Natural killer cell (primary cell): ENCODE results near the gene DKKL1. TPM values are rescaled to one million over a fixed set of nuclear protein-coding genes. Genes with fewer than 3 reads are reported as not detected.

Experiments
- ATAC-seq, 3 donors: fragments of 150-1000 bp in 2 of 3; fragments of 200-7000 bp in 1 of 3; cut with Tn5 transposase; 1 replicate in 1 of 3; 2 replicates in 2 of 3; pipeline ENCODE4 v1.10.0; 2021; ENCODE audit warnings: mild to moderate bottlenecking in 2 of 3, moderate library complexity in 2 of 3
- DNase-seq, 2 donors: peaks; one replicate each; pipeline versions ENCODE4 v3.0.0 to v3.0.0-alpha.2; 2013 to 2021; ENCODE audit warnings: mixed read lengths in 1 of 2
- H3K27ac ChIP-seq: one replicate; pipeline ENCODE4 v1.5.1; 2013; ENCODE audit warnings: mild to moderate bottlenecking, low read length
- H3K27me3 ChIP-seq: one replicate; pipeline ENCODE4 v1.6.1; 2013; ENCODE audit warnings: low read length; ENCODE audit not compliant: control insufficient read depth, insufficient read depth
- H3K36me3 ChIP-seq: one replicate; pipeline ENCODE4 v1.6.1; 2013; ENCODE audit warnings: low read length; ENCODE audit not compliant: control insufficient read depth, insufficient read depth
- H3K4me1 ChIP-seq: one replicate; pipeline ENCODE4 v1.6.1; 2013; ENCODE audit warnings: low read length; ENCODE audit not compliant: control insufficient read depth, insufficient read depth
- H3K4me3 ChIP-seq: one replicate; pipeline ENCODE4 v1.5.1; 2013; ENCODE audit warnings: low read length
- H3K9me3 ChIP-seq: one replicate; pipeline ENCODE4 v1.6.1; 2013; ENCODE audit warnings: low read length; ENCODE audit not compliant: control insufficient read depth, insufficient read depth
- H3K27ac Mint-ChIP-seq, 2 donors: one replicate each; pipeline ENCODE4 v1.8.0; 2022; ENCODE audit warnings: mild to moderate bottlenecking in 2 of 2, mixed read lengths in 2 of 2, moderate library complexity in 1 of 2
- H3K27me3 Mint-ChIP-seq, 2 donors: one replicate each; pipeline ENCODE4 v1.8.0; 2022; ENCODE audit warnings: low read depth in 2 of 2, mixed read lengths in 2 of 2
- H3K36me3 Mint-ChIP-seq: one replicate; pipeline ENCODE4 v1.8.0; 2022; ENCODE audit warnings: mixed read lengths
- H3K4me1 Mint-ChIP-seq, 2 donors: one replicate each; pipeline ENCODE4 v1.8.0; 2022; ENCODE audit warnings: mixed read lengths in 2 of 2
- H3K4me3 Mint-ChIP-seq: one replicate; pipeline ENCODE4 v1.8.0; 2022; ENCODE audit warnings: mild to moderate bottlenecking, moderate library complexity, mixed read lengths
- H3K9me3 Mint-ChIP-seq, 2 donors: one replicate each; pipeline ENCODE4 v1.8.0; 2022; ENCODE audit warnings: mixed read lengths in 2 of 2
- CTCF ChIP-seq: fragments of 200-600 bp; IDR thresholded peaks from one replicate; pipeline ENCODE4 v1.8.0; 2022; ENCODE audit warnings: antibody characterized with exemption
- WGBS: methylation state at CpG from one replicate; pipeline ENCODE4 v1.1.7; 2013; ENCODE audit warnings: missing lambda C conversion rate; ENCODE audit not compliant: insufficient coverage; 5-methylcytosine and 5-hydroxymethylcytosine counted together
- intact Hi-C: fragments of 100-400 bp; cut with micrococcal nuclease; formaldehyde crosslinking; loops from one replicate; pipeline ENCODE4 v1.14.2; 2022
- total RNA-seq, 4 donors: library from RNA; stranded (reverse); fragments of 120-200 nt in 1 of 4; gene quantifications; one replicate each; pipeline versions ENCODE4 v1.2.3 to v1.2.4, GENCODE V29; 2013 to 2022

The DKKL1 gene
- total RNA-seq, 3 donors from 2014 or later (not counting 1 experiment from before 2014, with no cell fraction given) = not detected

- no peak overlapping the region for H3K27ac ChIP-seq
- intact Hi-C loops = no loop called here
- no peaks in the 10 kb centered on the region for H3K9me3 ChIP-seq
- DNase-seq (no peak), ATAC-seq (no peak)
- H3K27me3 Mint-ChIP-seq = peaks cover 64 to 68% of the 10 kb centered on the region in 2 donors
- no peak overlapping the region for H3K27ac Mint-ChIP-seq
- no peak for TF ChIP-seq CTCF
- H3K4me3 Mint-ChIP-seq = no peak overlapping the region
- peaks cover 31% of the 10 kb centered on the region for H3K4me1 ChIP-seq
- H3K27me3 ChIP-seq = peaks cover 47% of the 10 kb centered on the region
- peaks cover 9% of the 10 kb centered on the region for H3K36me3 Mint-ChIP-seq
- peaks cover 31 to 32% of the 10 kb centered on the region in 2 donors for H3K4me1 Mint-ChIP-seq
- WGBS = 77% methylated on average over 2 of the region's 2 CpGs
- H3K36me3 ChIP-seq = no peaks in the 10 kb centered on the region
- no peaks in the 10 kb centered on the region for H3K9me3 Mint-ChIP-seq
- H3K4me3 ChIP-seq = no peak overlapping the region
Measured at GRCh38 chr19:49419173-49419572, 55.5 kb downstream of the DKKL1 start.

- H3K36me3 ChIP-seq = no peaks in the 10 kb centered on the region
- peak overlapping the region; percentile 54 for H3K4me3 Mint-ChIP-seq
- H3K4me1 ChIP-seq = peaks cover 34% of the 10 kb centered on the region
- no peak for DNase-seq
- no peaks in the 10 kb centered on the region for H3K9me3 ChIP-seq
- H3K27ac Mint-ChIP-seq = no peak overlapping the region
- peaks cover 52% of the 10 kb centered on the region for H3K27me3 ChIP-seq
- H3K27ac ChIP-seq = no peak overlapping the region
- intact Hi-C loops = no loop called here
- H3K9me3 Mint-ChIP-seq = no peaks in the 10 kb centered on the region
- peaks cover 9% of the 10 kb centered on the region for H3K36me3 Mint-ChIP-seq
- peaks cover 68 to 79% of the 10 kb centered on the region in 2 donors for H3K27me3 Mint-ChIP-seq
- no peak overlapping the region for H3K4me3 ChIP-seq
- TF ChIP-seq CTCF = no peak
- no peak for ATAC-seq
- 95% methylated on average over 2 of the region's 2 CpGs for WGBS
- peaks cover 31 to 32% of the 10 kb centered on the region in 2 donors for H3K4me1 Mint-ChIP-seq
Measured at GRCh38 chr19:49420227-49420626, 56.5 kb downstream of the DKKL1 start.

- no peaks in the 10 kb centered on the region for H3K36me3 ChIP-seq
- TF ChIP-seq CTCF = no peak
- 8% methylated on average over 48 of the region's 48 CpGs for WGBS
- peaks cover 36% of the 10 kb centered on the region for H3K4me1 ChIP-seq
- Mint-ChIP-seq H3K9me3 (no peaks in the 10 kb centered on the region), H3K36me3 (peaks cover 9% of the 10 kb centered on the region), H3K27me3 (peaks cover 76 to 89% of the 10 kb centered on the region in 2 donors), H3K27ac (no peak overlapping the region), H3K4me3 (peak overlapping the region; percentile 21), H3K4me1 (peaks cover 38 to 41% of the 10 kb centered on the region in 2 donors)
- no peak overlapping the region for H3K27ac ChIP-seq
- H3K9me3 ChIP-seq = no peaks in the 10 kb centered on the region
- no peak overlapping the region for H3K4me3 ChIP-seq
- peak in 1 of 2 donors; percentile 59 for DNase-seq
- peaks cover 62% of the 10 kb centered on the region for H3K27me3 ChIP-seq
- intact Hi-C loops = no loop called here
- ATAC-seq = peak in 1 of 3 donors; percentile 51
Measured at GRCh38 chr19:49421039-49421877, 57.6 kb downstream of the DKKL1 start.
